CD4-positive, CD25-positive, alpha-beta regulatory T cell (primary cell): ENCODE data around the gene EYA2. TPM values are rescaled to one million over a fixed set of nuclear protein-coding genes. Genes with fewer than 3 reads are reported as not detected.
A peak's percentile ranks its signal among the peaks of the same experiment; 100 is the strongest.

ENCODE experiments used
- ATAC-seq, 2 donors: fragments of 150-1000 bp; cut with Tn5 transposase; one replicate each; pipeline ENCODE4 v1.10.0; 2021; ENCODE audit warnings: low read depth in 2 of 2, moderate number of reproducible peaks in 2 of 2, moderate library complexity in 1 of 2
- DNase-seq, 3 donors: peaks; one replicate each; pipeline versions ENCODE4 v3.0.0 to v3.0.0-alpha.2; 2012 to 2022; ENCODE audit warnings: mixed read lengths in 1 of 3
- H3K27ac ChIP-seq: one replicate; pipeline ENCODE4 v1.7.0; 2013; ENCODE audit warnings: mild to moderate bottlenecking, low read length; ENCODE audit not compliant: insufficient read depth, poor library complexity, severe bottlenecking
- H3K27me3 ChIP-seq: one replicate; pipeline ENCODE4 v1.7.0; 2013; ENCODE audit warnings: low read length; ENCODE audit not compliant: control insufficient read depth, insufficient read depth
- H3K36me3 ChIP-seq: one replicate; pipeline ENCODE4 v1.7.0; 2013; ENCODE audit warnings: mild to moderate bottlenecking, low read length, moderate library complexity; ENCODE audit not compliant: control insufficient read depth, insufficient read depth
- H3K4me1 ChIP-seq: 2 replicates; pipeline ENCODE4 v1.7.0; 2013; ENCODE audit warnings: mild to moderate bottlenecking, low read length; ENCODE audit not compliant: insufficient read depth, control insufficient read depth, poor library complexity, severe bottlenecking
- H3K4me3 ChIP-seq: one replicate; pipeline ENCODE4 v1.7.0; 2013; ENCODE audit warnings: low read depth, mild to moderate bottlenecking, low read length, moderate library complexity
- H3K9me3 ChIP-seq, 2 experiments: 1 replicate in 1 of 2; 2 replicates in 1 of 2; pipeline ENCODE4 v1.7.0; 2013; ENCODE audit warnings: low read length in 2 of 2, mild to moderate bottlenecking in 1 of 2, moderate library complexity in 1 of 2; ENCODE audit not compliant: control insufficient read depth in 2 of 2
- H3K27ac Mint-ChIP-seq, 3 donors: one replicate each; pipeline ENCODE4 v1.8.0; 2020 to 2022; ENCODE audit warnings: mild to moderate bottlenecking in 3 of 3, mixed read lengths in 3 of 3, moderate library complexity in 2 of 3
- H3K27me3 Mint-ChIP-seq: one replicate; pipeline ENCODE4 v1.8.0; 2022; ENCODE audit warnings: mild to moderate bottlenecking, mixed read lengths
- H3K36me3 Mint-ChIP-seq: one replicate; pipeline ENCODE4 v1.8.0; 2020; ENCODE audit warnings: mixed read lengths
- H3K4me1 Mint-ChIP-seq, 4 donors: one replicate each; pipeline ENCODE4 v1.8.0; 2020 to 2022; ENCODE audit warnings: mixed read lengths in 4 of 4, mild to moderate bottlenecking in 1 of 4
- H3K4me3 Mint-ChIP-seq, 4 donors: one replicate each; pipeline ENCODE4 v1.8.0; 2020 to 2022; ENCODE audit warnings: mild to moderate bottlenecking in 4 of 4, mixed read lengths in 4 of 4, moderate library complexity in 3 of 4
- H3K9me3 Mint-ChIP-seq, 7 donors: one replicate each; pipeline ENCODE4 v1.8.0; 2020 to 2022; ENCODE audit warnings: mixed read lengths in 7 of 7, mild to moderate bottlenecking in 3 of 7, moderate library complexity in 2 of 7
- polyA plus RNA-seq, 4 donors: library from polyadenylated mRNA; unstranded; fragments of 300-500 nt; fragmentation: Illumina TruSeq; gene quantifications; one replicate each; pipeline ENCODE4 v1.2.3, GENCODE V29; 2021
- total RNA-seq: library from RNA; stranded (reverse); gene quantifications from one replicate; pipeline ENCODE4 v1.2.3, GENCODE V29; 2022

EYA2 gene
- total and polyA plus RNA-seq, 5 donors from 2014 or later: not detected

DNA sequence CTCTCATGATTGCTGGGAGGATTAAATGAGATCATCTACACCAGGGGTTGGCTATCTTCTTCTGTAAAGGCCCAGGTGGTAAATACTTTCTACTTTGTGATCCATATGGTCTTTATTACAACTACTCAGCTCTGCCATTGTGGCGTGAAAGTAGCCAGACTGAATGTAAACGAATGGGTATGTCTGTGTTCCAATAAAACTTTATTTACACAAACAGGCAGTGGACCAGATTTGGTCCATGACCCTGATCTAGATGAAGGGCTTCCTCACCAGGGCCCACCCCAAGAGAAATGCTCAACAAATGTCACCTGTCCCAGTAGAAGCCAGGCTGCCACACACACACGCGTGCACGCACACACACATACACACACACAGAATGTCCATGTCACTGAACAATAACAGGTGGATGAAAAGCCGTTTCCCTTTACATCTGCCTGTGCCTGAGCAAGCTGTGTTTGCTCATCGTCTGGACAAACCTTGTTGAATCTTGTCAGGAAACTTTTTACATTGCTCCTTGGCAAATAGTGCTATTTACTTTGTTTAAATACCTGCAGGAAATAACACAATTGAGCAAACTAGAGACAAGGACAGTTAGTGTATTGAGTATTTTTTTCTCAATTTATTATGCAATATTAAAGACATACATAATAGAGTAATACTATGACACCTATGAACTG lies 114.3 kb downstream of the EYA2 start:
- Histone ChIP-seq H3K27ac (no peak overlapping the region), H3K36me3 (no peaks in the 10 kb centered on the region), H3K9me3 (peaks cover 0 to 4% of the 10 kb centered on the region in 2 experiments), H3K4me1 (no peaks in the 10 kb centered on the region), H3K27me3 (peaks cover 2% of the 10 kb centered on the region), H3K4me3 (no peak overlapping the region)
- H3K4me3 Mint-ChIP-seq: no peak overlapping the region
- H3K9me3 Mint-ChIP-seq: peaks cover 0 to 5% (median 2%) of the 10 kb centered on the region in 7 donors
- H3K4me1 Mint-ChIP-seq: peaks cover 0 to 5% (median 0%) of the 10 kb centered on the region in 4 donors
- H3K27ac Mint-ChIP-seq: no peak overlapping the region
- H3K27me3 Mint-ChIP-seq: peaks cover 20% of the 10 kb centered on the region
- no peaks in the 10 kb centered on the region for H3K36me3 Mint-ChIP-seq
- DNase-seq: no peak
- no peak for ATAC-seq

DNA sequence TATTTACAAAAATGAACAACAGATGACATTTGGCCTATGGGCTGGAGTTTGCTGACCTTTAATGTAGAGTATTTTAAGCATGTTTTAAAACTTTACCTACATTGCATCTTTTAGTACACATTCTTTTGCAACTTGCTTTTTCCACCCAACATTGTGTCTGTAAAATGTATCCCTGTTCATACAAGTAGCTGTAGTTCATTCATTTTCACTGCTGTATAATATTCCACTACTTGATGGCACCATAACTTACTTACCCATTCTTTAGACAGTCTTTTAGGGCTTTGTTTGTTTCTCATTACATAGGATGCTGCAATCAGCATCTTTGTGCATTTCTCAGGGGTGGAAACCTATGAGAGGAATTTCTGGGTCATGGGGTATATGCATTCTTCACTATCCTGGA lies 115.1 kb downstream of the EYA2 start:
- Histone ChIP-seq H3K27me3 (peaks cover 2% of the 10 kb centered on the region), H3K27ac (no peak overlapping the region), H3K36me3 (no peaks in the 10 kb centered on the region), H3K9me3 (no peaks in the 10 kb centered on the region), H3K4me1 (no peaks in the 10 kb centered on the region), H3K4me3 (no peak overlapping the region)
- Mint-ChIP-seq H3K9me3 (peaks cover 0 to 4% (median 2%) of the 10 kb centered on the region in 7 donors), H3K4me3 (no peak overlapping the region), H3K27ac (no peak overlapping the region), H3K36me3 (no peaks in the 10 kb centered on the region), H3K4me1 (peaks cover 0 to 5% (median 0%) of the 10 kb centered on the region in 4 donors), H3K27me3 (peaks cover 21% of the 10 kb centered on the region)
- no peak for DNase-seq
- no peak for ATAC-seq

DNA sequence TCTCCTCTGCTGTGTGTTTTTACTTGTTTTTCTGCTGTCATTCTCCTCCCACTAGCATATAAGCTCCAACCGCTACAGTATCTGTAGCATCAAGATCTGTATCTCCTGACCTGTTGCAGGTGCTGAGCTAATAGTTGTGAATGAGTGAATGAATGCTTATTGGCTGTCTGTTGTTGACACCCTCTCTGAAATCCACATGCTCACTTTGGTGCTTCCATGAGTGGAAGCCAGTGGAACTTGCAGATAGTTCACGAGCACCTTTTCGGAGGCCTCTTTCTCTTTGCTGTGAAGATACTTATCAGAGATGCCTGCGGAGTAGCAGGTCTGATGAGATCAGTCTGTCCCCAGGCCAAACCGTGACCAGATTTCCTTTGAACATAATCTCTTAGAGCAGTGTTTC lies 117.3 kb downstream of the EYA2 start:
- Mint-ChIP-seq H3K4me1 (peaks cover 0 to 5% (median 0%) of the 10 kb centered on the region in 4 donors), H3K4me3 (no peak overlapping the region), H3K27me3 (peaks cover 23% of the 10 kb centered on the region), H3K27ac (peak overlapping the region in 1 of 3 donors; percentile 0), H3K9me3 (peaks cover 0 to 4% (median 0%) of the 10 kb centered on the region in 7 donors), H3K36me3 (no peaks in the 10 kb centered on the region)
- Histone ChIP-seq H3K4me1 (no peaks in the 10 kb centered on the region), H3K27ac (no peak overlapping the region), H3K27me3 (peaks cover 9% of the 10 kb centered on the region), H3K36me3 (no peaks in the 10 kb centered on the region), H3K4me3 (no peak overlapping the region), H3K9me3 (no peaks in the 10 kb centered on the region)
- ATAC-seq: no peak
- DNase-seq: peak in 1 of 3 donors; percentile 31

DNA sequence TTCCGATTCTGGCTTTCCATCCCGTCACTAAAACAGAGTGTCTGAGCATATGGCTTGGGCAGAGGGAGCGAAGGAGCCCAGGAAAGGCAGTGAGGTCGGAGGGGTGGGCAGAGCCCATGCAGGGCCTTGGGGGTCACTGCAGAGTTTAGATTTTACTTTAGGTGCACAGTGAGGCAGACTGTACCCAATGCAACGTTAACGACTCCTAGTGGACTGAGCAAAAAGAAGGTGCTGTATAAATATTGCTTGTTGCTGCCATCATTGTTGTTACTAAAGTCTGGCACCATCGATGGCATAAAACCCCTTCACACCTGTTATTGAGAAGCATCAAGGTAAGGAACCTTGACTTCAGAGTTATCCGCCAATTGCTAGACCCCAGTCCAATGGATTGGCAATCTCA lies 119.0 kb downstream of the EYA2 start:
- Histone ChIP-seq H3K27me3 (peaks cover 9% of the 10 kb centered on the region), H3K4me1 (no peaks in the 10 kb centered on the region), H3K9me3 (no peaks in the 10 kb centered on the region), H3K4me3 (no peak overlapping the region), H3K27ac (no peak overlapping the region), H3K36me3 (no peaks in the 10 kb centered on the region)
- DNase-seq (no peak), ATAC-seq (no peak)
- Mint-ChIP-seq H3K9me3 (peaks cover 0 to 3% (median 0%) of the 10 kb centered on the region in 7 donors), H3K27ac (no peak overlapping the region), H3K4me3 (no peak overlapping the region), H3K4me1 (peaks cover 0 to 5% (median 0%) of the 10 kb centered on the region in 4 donors), H3K36me3 (no peaks in the 10 kb centered on the region), H3K27me3 (peaks cover 23% of the 10 kb centered on the region)

DNA sequence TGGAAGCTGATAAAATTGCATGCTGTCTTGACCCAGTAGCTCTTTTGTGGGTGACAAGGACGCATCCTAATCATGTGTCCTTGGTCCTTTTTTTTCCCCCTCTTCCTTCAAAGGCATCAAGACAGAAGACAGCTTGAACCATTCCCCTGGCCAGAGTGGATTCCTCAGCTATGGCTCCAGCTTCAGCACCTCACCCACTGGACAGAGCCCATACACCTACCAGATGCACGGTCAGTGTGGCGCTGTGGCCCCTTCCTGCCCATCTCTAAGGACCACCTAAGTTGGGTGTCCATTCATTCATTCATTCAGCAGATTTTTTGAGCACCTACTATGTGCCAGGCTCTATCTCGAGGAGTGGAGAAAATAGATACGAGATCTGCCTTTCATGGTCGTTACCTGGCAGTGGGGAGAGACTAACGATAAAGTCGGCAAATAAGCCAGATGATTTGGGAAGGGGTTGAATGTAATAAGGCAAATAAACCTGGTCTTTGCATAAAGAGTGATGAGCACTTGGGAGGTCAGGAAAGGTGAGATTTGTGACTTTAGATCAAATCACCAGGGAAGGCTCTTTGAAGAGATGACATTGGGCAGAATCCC lies 121.5 kb downstream of the EYA2 start:
- Mint-ChIP-seq H3K27ac (no peak overlapping the region), H3K27me3 (peaks cover 30% of the 10 kb centered on the region), H3K36me3 (no peaks in the 10 kb centered on the region), H3K9me3 (peaks cover 0 to 2% (median 0%) of the 10 kb centered on the region in 7 donors), H3K4me3 (no peak overlapping the region), H3K4me1 (peaks cover 0 to 3% (median 0%) of the 10 kb centered on the region in 4 donors)
- DNase-seq (no peak), ATAC-seq (no peak)
- Histone ChIP-seq H3K4me3 (no peak overlapping the region), H3K4me1 (no peaks in the 10 kb centered on the region), H3K9me3 (no peaks in the 10 kb centered on the region), H3K36me3 (no peaks in the 10 kb centered on the region), H3K27ac (no peak overlapping the region), H3K27me3 (peaks cover 7% of the 10 kb centered on the region)

DNA sequence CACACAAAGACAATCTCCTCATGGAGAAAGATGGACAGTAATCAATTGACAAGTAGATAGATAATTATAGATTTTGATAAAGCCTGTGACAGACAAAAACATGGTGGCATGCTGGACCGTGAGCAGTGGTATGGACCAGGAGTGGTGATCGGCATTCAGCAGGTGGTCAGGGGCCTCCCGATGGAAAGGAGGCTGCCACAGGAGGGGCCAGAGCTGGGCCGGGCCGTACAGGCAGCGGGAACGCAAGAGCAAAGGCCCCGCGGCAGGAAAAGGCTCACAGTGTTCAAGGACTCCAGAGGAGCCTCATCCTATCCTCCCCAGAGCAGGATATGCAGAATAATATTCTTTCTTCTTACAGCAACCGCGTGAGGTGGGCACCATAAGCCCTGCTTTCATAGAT lies 123.7 kb downstream of the EYA2 start:
- Mint-ChIP-seq H3K36me3 (no peaks in the 10 kb centered on the region), H3K4me1 (no peaks in the 10 kb centered on the region), H3K9me3 (peaks cover 0 to 1% (median 0%) of the 10 kb centered on the region in 7 donors), H3K4me3 (no peak overlapping the region), H3K27me3 (peaks cover 31% of the 10 kb centered on the region), H3K27ac (no peak overlapping the region)
- no peak overlapping the region for H3K4me3 ChIP-seq
- H3K9me3 ChIP-seq: no peaks in the 10 kb centered on the region
- peaks cover 7% of the 10 kb centered on the region for H3K27me3 ChIP-seq
- ATAC-seq: no peak
- DNase-seq: no peak
- H3K36me3 ChIP-seq: no peaks in the 10 kb centered on the region
- H3K27ac ChIP-seq: no peak overlapping the region
- no peaks in the 10 kb centered on the region for H3K4me1 ChIP-seq

DNA sequence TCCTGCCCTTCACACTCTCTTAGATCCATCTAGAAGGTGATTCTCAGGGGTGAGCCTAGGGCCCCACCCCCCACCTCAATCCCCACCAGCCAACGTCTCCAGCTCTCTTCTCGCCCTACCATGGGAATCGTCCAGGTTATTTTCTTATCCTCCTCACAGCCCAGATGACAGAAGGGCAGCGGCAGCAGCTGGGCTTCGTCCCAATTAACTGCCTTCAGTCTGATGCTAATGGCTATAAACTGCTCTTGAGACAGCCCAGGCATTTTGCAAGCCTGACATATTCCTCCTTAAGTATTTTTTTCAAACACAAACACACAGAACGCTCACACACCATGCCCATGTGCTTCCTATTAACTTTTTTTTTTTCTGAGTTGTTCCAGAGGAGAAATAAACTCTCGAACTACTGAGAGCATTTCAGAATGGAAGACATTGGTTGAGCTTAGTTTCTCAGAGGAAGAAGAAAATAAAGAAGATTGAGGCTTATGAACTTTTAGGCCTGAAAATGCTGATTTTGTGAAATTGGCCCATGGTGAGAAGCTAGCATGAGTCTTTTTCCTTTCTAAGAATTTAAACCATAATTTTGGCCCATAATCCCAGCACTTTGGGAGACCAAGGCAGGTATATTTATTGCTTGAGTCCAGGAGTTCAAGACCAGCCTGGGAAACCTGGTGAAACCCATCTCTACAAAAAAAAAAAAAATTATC lies 124.6 kb downstream of the EYA2 start:
- H3K4me1 Mint-ChIP-seq: no peaks in the 10 kb centered on the region
- Histone ChIP-seq H3K4me1 (no peaks in the 10 kb centered on the region), H3K27me3 (peaks cover 7% of the 10 kb centered on the region), H3K9me3 (no peaks in the 10 kb centered on the region), H3K4me3 (no peak overlapping the region), H3K36me3 (no peaks in the 10 kb centered on the region), H3K27ac (no peak overlapping the region)
- H3K36me3 Mint-ChIP-seq: no peaks in the 10 kb centered on the region
- no peak for ATAC-seq
- H3K4me3 Mint-ChIP-seq: no peak overlapping the region
- peaks cover 0 to 1% (median 0%) of the 10 kb centered on the region in 7 donors for H3K9me3 Mint-ChIP-seq
- H3K27ac Mint-ChIP-seq: no peak overlapping the region
- DNase-seq: no peak
- H3K27me3 Mint-ChIP-seq: peaks cover 28% of the 10 kb centered on the region
